ENCODE data around the gene CD44.

Gene CD44

DNA sequence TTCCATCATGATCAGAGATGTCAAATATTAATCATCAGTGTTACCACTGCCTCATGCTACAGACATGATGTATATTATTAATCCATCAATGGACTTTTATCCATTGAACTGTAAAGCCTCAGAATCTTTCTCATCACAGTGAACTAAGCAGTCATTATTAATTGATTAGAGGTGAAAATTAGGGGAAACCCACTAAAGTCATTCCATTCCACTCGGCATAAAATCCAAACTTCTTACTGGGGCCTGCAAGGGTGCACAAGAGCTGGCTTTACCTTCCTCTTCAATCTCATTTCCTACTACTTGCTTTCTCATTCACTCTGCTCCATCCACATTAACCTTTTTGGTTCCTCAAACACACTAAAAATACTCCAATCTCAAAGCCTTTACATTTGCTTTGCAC lies 7.9 kb upstream of the CD44 start:
- H3K27me3 ChIP-seq (ENCODE audit: insufficient read depth, poor library complexity, severe bottlenecking): no peaks in the 10 kb centered on the region
- no peak overlapping the region for H3K4me3 ChIP-seq (ENCODE audit: severe bottlenecking)
- DNase-seq (ENCODE audit: low spot score) (no peak), ATAC-seq (ENCODE audit: low read depth) (no peak)
- H3K27ac ChIP-seq (ENCODE audit: poor library complexity, severe bottlenecking): no peak overlapping the region
- TF ChIP-seq, protein P1, sequence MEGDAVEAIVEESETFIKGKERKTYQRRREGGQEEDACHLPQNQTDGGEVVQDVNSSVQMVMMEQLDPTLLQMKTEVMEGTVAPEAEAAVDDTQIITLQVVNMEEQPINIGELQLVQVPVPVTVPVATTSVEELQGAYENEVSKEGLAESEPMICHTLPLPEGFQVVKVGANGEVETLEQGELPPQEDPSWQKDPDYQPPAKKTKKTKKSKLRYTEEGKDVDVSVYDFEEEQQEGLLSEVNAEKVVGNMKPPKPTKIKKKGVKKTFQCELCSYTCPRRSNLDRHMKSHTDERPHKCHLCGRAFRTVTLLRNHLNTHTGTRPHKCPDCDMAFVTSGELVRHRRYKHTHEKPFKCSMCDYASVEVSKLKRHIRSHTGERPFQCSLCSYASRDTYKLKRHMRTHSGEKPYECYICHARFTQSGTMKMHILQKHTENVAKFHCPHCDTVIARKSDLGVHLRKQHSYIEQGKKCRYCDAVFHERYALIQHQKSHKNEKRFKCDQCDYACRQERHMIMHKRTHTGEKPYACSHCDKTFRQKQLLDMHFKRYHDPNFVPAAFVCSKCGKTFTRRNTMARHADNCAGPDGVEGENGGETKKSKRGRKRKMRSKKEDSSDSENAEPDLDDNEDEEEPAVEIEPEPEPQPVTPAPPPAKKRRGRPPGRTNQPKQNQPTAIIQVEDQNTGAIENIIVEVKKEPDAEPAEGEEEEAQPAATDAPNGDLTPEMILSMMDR (IDR thresholded peaks at IDR 0.05; ENCODE audit: poor library complexity, severe bottlenecking): no peak
- no peaks in the 10 kb centered on the region for H3K4me1 ChIP-seq (ENCODE audit: insufficient read depth, poor library complexity, severe bottlenecking)
- H3K36me3 ChIP-seq (ENCODE audit: low read depth): no peaks in the 10 kb centered on the region
- H3K9me3 ChIP-seq (ENCODE audit: severe bottlenecking): no peaks in the 10 kb centered on the region

DNA sequence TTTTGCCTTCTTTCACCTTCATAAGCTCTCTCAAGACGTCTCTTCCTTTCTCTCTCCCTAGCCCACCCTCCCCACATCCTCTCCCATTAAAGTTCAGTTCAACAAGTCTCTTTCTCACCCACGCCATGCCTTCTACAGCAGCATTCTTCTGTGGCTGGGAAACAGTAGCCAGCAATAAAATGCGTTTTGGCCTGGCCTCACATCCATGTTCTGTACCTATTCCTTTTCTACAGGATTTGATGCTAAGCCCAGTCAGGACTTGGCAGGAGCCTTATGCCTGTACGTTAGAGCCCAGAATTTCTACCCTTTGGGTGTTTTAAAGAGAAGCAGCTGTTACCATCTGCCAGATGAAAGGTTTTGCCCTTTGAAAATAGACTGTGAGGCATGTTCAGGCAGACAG lies 7.1 kb upstream of the CD44 start:
- no peak overlapping the region for H3K27ac ChIP-seq (ENCODE audit: poor library complexity, severe bottlenecking)
- no peaks in the 10 kb centered on the region for H3K36me3 ChIP-seq (ENCODE audit: low read depth)
- ATAC-seq (ENCODE audit: low read depth) (no peak), DNase-seq (ENCODE audit: low spot score) (no peak)
- TF ChIP-seq, protein P1 (IDR thresholded peaks at IDR 0.05; ENCODE audit: poor library complexity, severe bottlenecking): no peak
- H3K9me3 ChIP-seq (ENCODE audit: severe bottlenecking): no peaks in the 10 kb centered on the region
- H3K4me1 ChIP-seq (ENCODE audit: insufficient read depth, poor library complexity, severe bottlenecking): no peaks in the 10 kb centered on the region
- no peak overlapping the region for H3K4me3 ChIP-seq (ENCODE audit: severe bottlenecking)
- no peaks in the 10 kb centered on the region for H3K27me3 ChIP-seq (ENCODE audit: insufficient read depth, poor library complexity, severe bottlenecking)

DNA sequence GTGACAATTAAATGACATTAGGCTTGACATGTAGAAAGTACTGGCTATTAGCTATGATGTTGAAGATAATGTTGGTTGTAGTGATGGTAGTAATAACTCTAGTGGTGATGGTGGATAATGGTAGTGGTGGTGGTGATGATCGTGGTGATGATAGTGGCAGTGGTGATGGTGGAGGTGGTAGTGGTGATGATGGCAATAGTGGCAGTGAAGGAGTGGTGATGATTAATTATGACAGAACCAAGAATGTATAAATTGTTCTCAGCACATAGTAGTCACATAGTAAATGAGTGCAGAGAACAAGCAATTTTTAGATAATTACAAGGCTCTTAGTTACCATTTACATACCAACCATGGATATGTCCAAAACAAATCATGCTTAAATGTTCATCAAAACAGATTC lies 5.3 kb upstream of the CD44 start:
- TF ChIP-seq, protein P1 (IDR thresholded peaks at IDR 0.05; ENCODE audit: poor library complexity, severe bottlenecking): no peak
- Histone ChIP-seq H3K9me3 (ENCODE audit: severe bottlenecking) (no peaks in the 10 kb centered on the region), H3K4me3 (ENCODE audit: severe bottlenecking) (no peak overlapping the region), H3K27ac (ENCODE audit: poor library complexity, severe bottlenecking) (no peak overlapping the region), H3K27me3 (ENCODE audit: insufficient read depth, poor library complexity, severe bottlenecking) (no peaks in the 10 kb centered on the region), H3K4me1 (ENCODE audit: insufficient read depth, poor library complexity, severe bottlenecking) (peaks cover 8% of the 10 kb centered on the region), H3K36me3 (ENCODE audit: low read depth) (no peaks in the 10 kb centered on the region)
- DNase-seq (ENCODE audit: low spot score) (no peak), ATAC-seq (ENCODE audit: low read depth) (no peak)

DNA sequence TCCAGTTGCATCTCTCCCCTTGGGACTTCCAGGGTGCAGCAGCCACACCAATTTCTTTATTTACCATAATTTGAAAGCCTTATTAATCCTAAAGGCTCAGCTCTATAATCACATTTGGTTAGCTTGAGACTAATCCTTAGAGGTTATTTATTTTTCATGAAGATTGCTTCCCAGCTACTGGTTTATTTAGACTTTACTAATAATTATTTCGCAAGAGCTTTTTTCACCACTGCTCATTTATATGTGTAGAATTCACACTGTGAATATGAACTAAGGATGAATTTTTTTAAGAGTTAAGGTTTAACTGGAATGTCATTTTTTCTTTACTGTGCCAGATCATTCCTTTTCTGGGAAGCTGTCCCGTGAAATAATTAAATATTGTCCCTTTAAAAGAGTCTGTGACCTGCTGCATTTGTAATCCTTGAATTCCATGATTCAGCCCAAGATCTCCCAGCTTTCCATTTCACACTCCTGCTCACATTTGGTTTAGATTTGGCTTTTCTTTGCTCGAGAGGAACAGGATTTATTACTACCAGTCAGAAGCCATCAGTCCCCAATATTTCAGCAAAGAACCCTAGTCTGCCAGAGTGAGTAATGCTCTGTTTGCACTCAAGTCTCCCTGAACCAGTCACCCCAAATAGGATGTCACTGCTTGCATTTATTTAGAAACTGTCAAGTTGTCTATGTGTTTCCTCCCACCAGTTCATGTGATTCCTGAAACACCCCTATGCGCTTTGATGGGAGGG lies 4.4 kb upstream of the CD44 start:
- no peak overlapping the region for H3K27ac ChIP-seq (ENCODE audit: poor library complexity, severe bottlenecking)
- TF ChIP-seq, protein P1 (IDR thresholded peaks at IDR 0.05; ENCODE audit: poor library complexity, severe bottlenecking): no peak

DNA sequence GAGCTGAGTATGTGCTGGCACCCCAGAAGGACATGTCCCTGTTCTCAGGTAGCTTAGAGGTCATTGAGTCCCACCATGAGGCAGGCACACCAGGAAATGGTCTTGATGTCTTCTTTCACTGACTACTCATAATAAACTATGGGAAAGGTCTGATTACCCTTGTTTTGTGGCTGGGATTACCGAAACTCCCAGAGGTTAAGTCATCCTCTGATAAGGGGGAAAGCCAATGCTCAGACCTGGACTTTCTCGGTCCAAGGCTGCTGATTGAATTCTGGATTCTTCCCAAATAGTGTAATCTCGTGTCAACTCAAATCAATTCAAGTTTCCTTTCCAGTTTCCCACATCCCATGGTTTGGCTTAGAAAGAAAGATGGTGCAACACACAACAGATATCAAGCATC lies 3.7 kb upstream of the CD44 start:
- ATAC-seq (ENCODE audit: low read depth) (no peak), DNase-seq (ENCODE audit: low spot score) (no peak)
- H3K27ac ChIP-seq (ENCODE audit: poor library complexity, severe bottlenecking): no peak overlapping the region
- no peaks in the 10 kb centered on the region for H3K27me3 ChIP-seq (ENCODE audit: insufficient read depth, poor library complexity, severe bottlenecking)
- H3K36me3 ChIP-seq (ENCODE audit: low read depth): peaks cover 3% of the 10 kb centered on the region
- H3K4me1 ChIP-seq (ENCODE audit: insufficient read depth, poor library complexity, severe bottlenecking): peaks cover 9% of the 10 kb centered on the region
- H3K9me3 ChIP-seq (ENCODE audit: severe bottlenecking): no peaks in the 10 kb centered on the region
- TF ChIP-seq, protein P1 (IDR thresholded peaks at IDR 0.05; ENCODE audit: poor library complexity, severe bottlenecking): no peak
- H3K4me3 ChIP-seq (ENCODE audit: severe bottlenecking): no peak overlapping the region

More for the DNA sequence above, 4.4 kb upstream of the CD44 start:
- peaks cover 9% of the 10 kb centered on the region for H3K4me1 ChIP-seq (ENCODE audit: insufficient read depth, poor library complexity, severe bottlenecking)
- H3K4me3 ChIP-seq (ENCODE audit: severe bottlenecking): no peak overlapping the region
- no peaks in the 10 kb centered on the region for H3K27me3 ChIP-seq (ENCODE audit: insufficient read depth, poor library complexity, severe bottlenecking)
- DNase-seq (ENCODE audit: low spot score): no peak
- ATAC-seq (ENCODE audit: low read depth): no peak
- no peaks in the 10 kb centered on the region for H3K9me3 ChIP-seq (ENCODE audit: severe bottlenecking)
- no peaks in the 10 kb centered on the region; the same call in 1 of the 2 replicates for H3K36me3 ChIP-seq (ENCODE audit: low read depth)

All from RWPE2 (cell line).